GM10248 (cell line): ENCODE measurements around the gene CDV3.

Experiments
- CTCF ChIA-PET: fragments of 300-600 bp; sonication (Branson Sonifier 250); formaldehyde crosslinking; extraction: SDS; loops from one replicate; lab custom pipeline; 2021; ENCODE audit warnings: antibody characterized with exemption; lab: Yijun Ruan, JAX
- POLR2A ChIA-PET: fragments of 350-650 bp; sonication (Branson Sonifier 250); formaldehyde crosslinking; extraction: SDS; loops from one replicate; lab custom pipeline; 2020; ENCODE audit warnings: antibody characterized with exemption; lab: Yijun Ruan, JAX
- DNase-seq: peaks from one replicate; pipeline ENCODE4 v3.0.0; 2012; ENCODE audit errors: extremely low spot score
- TF ChIP-seq, protein P1 (sequence below): IDR thresholded peaks from 2 replicates; pipeline ENCODE4 v1.5.1; 2012; ENCODE audit warnings: mild to moderate bottlenecking, low read depth; ENCODE audit errors: extremely low read depth, missing control alignments, control extremely low read depth

Gene CDV3

DNA sequence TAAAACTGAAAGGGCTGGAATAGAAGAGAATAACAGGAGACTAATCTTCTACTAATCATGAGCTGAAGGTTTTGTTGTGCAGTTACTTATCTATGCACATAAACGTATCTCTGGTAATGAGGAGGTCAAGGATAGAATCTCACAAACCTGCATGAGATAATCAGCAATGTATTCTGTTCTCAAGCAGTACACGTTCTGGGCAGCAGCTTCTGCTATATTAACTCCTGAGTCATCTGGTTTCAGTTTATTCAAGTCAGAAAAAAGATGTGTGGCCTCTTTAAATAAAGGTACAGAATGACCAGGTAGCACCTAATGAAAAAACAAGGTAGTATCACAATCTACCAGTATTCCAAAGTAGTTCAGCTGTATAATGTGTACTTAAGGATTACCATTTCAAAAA, 34.9 kb downstream of the CDV3 start:
- TF ChIP-seq, protein P1, sequence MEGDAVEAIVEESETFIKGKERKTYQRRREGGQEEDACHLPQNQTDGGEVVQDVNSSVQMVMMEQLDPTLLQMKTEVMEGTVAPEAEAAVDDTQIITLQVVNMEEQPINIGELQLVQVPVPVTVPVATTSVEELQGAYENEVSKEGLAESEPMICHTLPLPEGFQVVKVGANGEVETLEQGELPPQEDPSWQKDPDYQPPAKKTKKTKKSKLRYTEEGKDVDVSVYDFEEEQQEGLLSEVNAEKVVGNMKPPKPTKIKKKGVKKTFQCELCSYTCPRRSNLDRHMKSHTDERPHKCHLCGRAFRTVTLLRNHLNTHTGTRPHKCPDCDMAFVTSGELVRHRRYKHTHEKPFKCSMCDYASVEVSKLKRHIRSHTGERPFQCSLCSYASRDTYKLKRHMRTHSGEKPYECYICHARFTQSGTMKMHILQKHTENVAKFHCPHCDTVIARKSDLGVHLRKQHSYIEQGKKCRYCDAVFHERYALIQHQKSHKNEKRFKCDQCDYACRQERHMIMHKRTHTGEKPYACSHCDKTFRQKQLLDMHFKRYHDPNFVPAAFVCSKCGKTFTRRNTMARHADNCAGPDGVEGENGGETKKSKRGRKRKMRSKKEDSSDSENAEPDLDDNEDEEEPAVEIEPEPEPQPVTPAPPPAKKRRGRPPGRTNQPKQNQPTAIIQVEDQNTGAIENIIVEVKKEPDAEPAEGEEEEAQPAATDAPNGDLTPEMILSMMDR: no peak
- ChIA-PET POLR2A (no interaction called here), CTCF (interaction anchor here (1.8 to 2.2 kb wide), 2 partner anchors 11 to 13 kb away, joined by 5 to 8 read pairs; no protein-coding TSS in a partner anchor)
- no peak for DNase-seq

DNA sequence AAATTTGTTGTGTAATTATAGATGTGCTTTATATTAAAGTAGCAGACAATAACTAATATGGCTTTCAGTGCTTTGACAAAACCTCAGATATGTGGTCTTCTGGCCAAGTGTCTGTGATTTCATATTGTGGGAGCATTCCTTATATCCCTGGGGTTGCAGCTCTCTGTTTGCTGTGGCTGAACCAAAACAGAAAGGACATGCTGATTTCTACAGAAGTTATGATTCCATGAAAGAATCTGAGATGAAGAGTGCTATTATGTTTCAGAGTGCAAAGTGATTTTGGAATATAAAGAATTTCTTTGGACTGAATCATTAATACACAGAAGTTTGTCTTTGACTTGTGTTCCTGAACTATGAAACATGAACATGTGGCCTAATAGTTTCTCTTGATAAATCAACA, 36.5 kb downstream of the CDV3 start:
- ChIA-PET CTCF (no interaction called here), POLR2A (no interaction called here)
- TF ChIP-seq, protein P1: no peak
- DNase-seq: no peak

DNA sequence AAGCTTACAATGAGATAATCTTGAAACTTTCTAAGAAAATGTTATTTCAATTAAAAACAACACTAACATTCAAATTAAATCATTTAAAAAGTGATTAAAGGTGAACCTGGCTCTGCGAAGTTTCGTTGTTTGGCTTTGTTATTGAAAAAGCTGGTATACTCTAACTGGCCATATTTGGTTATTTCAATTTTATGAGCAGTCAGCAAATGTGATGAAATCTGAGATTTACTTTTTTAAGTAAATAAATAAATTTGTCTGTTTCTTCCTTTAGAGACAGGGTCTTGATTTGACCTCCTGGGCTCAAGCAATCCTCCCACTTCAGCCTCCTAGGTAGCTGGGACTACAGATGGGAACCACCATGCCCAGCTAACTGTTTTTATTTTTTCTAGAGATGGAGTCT, 38.0 kb downstream of the CDV3 start:
- POLR2A ChIA-PET: no interaction called here
- no peak for DNase-seq
- CTCF ChIA-PET: interaction anchor here (1.9 kb wide), 1 partner anchor 10 kb away, joined by 9 read pairs; no protein-coding TSS in a partner anchor
- TF ChIP-seq, protein P1: no peak

DNA sequence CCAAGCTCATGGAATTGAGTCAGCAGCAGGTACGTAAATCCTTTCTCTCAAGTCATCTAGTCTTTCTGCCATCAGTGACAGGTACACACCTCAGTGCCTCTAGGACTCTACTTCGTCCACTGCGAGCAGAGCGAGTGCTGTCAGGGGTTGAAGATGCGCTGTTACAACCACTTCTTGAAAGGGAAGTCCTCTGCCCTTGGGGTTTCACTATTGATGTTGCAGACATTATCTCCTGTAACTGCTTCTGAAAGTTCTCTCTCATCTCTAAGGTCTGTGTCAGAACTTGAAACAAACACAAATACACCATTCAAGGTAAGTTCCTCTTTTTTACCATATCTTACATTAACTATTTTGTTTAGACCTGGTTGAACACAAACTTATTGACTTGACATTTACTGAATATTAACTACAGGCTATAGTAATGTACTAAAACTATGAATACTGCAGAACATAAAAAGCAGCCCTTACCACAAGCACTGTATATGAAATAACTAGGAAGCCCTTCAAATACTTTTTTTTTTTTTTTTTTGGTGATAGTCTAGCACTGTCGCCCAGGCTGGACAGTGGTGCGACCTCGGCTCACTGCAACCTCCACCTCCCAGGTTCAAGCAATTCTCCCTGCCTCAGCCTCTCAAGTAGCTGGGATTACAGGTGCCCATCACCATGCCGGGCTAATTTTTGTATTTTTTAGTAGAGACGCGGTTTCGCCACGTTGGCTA, 46.7 kb downstream of the CDV3 start:
- ChIA-PET CTCF (interaction anchor here (1.3 kb wide), 1 partner anchor 10 kb away, joined by 3 read pairs; no protein-coding TSS in a partner anchor), POLR2A (no interaction called here)
- peak; percentile 76 for DNase-seq
- TF ChIP-seq, protein P1: no peak

DNA sequence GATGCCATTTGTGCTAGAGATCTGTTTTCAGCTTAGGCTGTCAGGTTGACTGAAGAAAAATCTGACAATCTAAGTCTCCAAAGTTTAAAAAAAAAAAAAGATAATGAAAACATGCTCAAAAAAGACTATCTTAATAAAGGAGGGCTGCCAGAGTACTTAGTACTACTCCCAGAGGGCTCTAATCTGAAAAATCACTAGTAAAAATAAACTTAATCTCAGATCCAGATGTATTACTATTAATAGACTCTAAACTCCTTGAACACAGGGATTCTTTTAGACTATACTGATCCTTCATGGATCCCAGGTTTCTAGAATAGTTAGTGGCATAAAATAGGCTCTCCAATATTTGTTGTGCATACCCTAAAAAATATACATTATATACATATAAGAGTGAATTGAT, 54.3 kb downstream of the CDV3 start:
- CTCF ChIA-PET: interaction anchor here (2.9 kb wide), 1 partner anchor 11 kb away, joined by 12 read pairs; no protein-coding TSS in a partner anchor
- DNase-seq: no peak

DNA sequence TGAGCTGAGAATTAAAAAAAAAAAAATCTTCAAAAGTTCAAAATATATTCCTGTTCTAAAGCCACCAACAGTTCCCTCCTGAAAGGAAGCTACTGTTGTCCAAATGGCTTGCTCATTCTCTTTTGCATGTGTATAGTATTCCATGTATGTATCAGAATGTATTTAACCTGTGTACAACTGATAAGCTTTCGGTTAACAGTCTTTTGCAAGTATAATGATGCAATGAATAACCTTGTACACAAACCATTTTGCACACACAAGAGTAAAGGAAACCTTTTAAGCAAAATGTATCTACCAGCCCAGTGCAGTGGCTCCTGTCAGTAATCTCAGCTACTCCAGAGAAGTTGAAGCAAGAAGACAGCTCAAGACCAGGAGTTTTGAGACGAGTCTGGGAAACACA, 55.7 kb downstream of the CDV3 start:
- TF ChIP-seq, protein P1: no peak
- POLR2A ChIA-PET: interaction anchor here (0.6 kb wide), 1 partner anchor 48 kb away, joined by 3 read pairs; no protein-coding TSS in a partner anchor
- CTCF ChIA-PET: interaction anchor here (2.9 kb wide), 1 partner anchor 10 kb away, joined by 12 read pairs; no protein-coding TSS in a partner anchor
- no peak for DNase-seq

More for the DNA sequence above, 54.3 kb downstream of the CDV3 start:
- POLR2A ChIA-PET: no interaction called here
- TF ChIP-seq, protein P1: no peak
